Left hindlimb (tissue), 1 donor: ENCODE measurements around the gene COMMD10.

ENCODE experiments used
- DNase-seq: peaks from one replicate; pipeline ENCODE4 v3.0.0-alpha.2; 2018

The COMMD10 gene

DNA sequence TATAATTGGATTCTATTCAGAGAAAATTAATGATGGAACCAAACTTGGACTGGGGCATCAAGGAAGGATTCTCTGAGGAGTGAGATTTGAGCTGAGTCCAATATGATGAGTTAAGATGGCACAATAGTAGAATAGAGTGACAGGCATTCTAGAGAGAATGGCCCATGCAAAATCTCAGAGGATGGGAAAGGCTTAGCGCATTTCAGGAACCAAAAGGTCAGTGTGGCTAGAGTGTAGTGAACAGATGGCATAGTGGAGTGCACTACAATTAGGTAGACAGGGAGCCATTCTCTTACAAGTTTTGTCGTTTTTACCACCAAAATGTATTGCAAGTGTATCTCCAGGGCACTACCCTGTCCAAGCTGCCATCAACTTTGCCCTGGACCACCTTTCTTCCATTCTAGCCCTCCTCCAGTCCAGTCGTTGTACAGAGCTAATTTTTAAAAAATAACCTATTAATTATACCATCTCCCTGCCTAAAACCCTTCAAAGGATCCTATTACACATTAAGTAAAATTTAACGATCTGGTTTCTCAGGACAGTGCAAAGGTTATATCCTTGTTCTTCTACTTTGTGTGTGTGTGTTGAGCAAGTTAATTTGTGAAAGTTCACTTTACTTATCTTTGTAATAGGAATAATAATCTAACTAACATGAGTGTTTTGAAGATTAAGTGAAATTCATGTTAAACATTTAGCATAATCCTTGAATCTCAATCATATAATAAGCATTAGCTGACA, 211.7 kb downstream of the COMMD10 start:
- DNase-seq = no peak

DNA sequence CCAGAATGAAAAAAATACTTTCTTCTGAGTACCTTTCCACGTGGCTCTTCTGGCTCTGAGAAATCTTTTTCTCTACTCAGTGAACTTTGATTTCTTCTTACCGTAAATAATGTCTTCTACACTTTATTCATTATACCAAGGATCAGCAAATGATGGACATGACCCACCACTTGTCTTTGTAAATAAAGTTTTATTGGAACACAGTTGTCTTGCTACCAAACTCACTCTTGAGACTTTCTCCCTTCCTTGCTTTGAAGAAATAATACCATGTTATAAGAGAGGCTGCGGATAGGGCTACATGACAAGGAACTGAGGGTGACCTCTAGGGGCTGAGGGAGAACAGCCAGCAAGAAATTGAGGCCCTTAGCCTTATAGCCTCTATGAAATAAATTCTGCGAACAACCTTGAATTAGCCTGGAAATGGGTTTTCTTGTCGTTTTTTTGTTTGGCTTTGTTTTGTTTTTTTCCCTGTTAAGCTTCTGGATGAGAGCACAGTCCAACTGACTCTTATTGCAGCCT, 212.5 kb downstream of the COMMD10 start:
- no peak for DNase-seq

DNA sequence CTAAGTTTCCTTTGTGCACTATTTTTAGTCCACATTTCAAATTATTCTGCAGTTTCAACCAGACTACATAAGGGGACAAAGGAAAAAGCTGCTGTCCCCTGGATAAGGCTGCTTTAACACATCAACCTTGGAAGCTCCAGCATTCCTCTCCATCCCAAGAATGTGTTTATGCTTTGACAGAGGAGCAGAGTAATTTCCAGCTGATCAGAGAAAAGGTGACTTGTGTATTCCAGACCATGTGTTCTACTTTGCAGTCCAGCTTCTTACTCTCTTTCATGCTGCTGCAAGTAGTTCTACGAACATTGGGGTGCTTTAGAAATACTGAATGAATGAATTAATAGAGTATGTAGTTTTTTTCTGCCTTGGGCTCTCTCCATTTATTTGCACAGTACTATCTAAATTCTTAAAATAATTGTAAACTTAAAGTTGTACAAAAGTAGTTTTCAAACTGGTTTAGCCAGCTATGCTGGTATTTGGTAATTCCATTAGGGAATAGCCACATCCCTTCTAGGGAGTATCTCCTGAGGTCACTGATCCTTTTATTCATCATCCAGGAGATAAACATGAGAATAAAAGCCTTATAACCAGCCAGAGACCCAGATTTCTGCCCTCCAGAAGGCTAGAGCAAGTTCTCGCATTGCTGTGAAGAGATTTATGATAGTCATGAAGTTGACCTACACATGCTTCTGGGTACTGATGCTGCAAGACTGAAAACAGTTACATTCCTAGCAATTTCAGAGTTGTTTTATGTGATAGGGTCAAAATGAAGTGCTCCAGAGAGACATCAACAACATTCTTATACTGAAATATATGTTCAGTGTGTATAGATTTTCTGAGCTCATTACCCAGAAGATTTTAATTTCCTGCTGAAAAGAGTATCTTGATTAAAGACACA, 215.2 kb downstream of the COMMD10 start:
- no peak for DNase-seq

DNA sequence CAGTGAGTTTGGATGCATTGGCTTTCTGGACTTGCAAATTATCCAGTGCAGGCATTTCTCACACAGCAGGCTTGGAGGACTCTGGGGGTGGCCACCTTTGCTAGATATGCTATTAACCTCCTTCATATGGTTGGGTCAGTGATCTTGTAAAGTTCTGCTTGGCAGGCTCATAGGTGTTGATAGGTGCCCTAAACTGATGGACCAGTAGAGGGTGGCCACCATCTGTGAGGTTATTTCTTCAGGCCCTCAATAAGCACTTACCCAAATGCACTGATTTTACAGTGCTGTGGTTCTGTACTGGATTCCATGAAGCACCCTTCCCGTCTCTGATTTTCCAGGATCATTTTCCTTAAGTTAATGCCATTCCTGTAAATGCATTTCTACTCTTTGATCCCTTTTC, 216.3 kb downstream of the COMMD10 start:
- DNase-seq = no peak

DNA sequence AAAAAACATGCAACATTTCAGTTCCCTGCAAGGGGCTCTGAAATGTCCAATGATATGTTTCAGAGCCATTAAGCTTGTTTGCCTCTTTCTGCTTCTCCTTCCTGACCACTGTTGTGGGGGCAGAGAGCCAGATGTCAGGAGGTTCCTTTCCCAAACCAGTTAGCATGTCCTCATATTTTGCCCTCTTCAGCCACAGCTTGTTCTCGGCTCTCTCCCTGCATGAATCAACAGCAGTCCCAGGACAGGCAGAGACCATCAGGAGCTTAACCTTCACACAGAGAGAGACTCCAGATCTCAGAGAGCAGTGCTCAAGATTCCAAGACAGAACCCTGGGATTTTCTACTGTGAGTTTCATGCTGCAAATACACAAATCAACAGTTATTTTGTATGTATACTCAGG, 218.5 kb downstream of the COMMD10 start:
- DNase-seq = no peak

DNA sequence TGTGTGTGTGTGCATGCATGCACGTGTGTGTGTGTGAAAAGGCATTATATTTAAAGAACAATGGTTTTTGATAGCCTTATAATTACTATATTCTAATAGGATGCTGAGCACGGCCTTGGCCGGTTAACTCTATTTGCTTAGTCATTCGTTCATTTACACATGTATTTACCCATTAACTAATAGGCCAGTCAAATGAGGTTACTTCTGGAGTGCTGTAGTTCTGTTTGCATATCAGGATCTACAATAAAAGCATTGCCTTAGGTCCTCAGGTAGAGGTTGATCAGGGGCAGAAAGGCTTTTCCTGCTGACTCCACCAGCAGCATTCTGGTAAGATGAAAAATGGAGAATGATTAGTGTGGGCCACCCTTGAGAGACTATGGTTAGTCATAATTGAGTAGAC, 219.0 kb downstream of the COMMD10 start:
- DNase-seq = no peak

DNA sequence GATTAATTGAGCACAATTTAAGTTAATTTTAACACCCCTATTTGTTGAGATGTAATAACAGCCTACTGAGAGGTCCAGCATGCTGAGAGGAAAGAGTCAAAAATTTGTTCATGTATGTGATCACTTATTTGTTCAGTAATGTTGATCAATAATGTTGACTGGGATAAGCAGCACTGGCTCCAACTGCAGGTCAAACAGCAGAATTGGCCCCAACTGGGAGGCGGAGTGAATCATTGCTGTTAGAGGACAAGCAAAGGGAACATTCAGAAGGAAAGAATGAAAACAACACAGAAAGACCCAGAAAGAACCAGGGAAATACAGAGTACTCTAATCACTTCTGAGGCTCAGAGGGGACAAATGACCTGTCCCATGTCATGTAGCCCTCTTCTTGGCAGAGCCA, 221.1 kb downstream of the COMMD10 start:
- DNase-seq = no peak

DNA sequence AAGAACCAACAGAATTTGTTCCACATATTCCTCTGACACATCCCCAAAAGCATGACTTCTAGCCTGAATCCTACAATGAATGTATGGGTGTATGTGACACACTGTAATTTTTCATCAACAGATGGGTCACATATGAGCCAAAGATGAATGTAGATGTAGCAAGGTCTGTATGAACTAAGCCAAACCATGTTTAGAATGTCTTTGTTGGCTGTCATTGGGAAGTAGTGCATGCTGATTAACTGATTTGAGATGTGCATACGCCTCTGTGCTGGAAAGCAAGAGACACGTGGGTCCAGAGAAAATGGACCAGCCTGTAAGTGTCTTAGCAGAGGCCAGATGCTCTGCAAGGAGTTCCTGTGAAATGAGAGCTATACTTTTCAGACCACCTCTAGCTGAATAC, 222.0 kb downstream of the COMMD10 start:
- no peak for DNase-seq

DNA sequence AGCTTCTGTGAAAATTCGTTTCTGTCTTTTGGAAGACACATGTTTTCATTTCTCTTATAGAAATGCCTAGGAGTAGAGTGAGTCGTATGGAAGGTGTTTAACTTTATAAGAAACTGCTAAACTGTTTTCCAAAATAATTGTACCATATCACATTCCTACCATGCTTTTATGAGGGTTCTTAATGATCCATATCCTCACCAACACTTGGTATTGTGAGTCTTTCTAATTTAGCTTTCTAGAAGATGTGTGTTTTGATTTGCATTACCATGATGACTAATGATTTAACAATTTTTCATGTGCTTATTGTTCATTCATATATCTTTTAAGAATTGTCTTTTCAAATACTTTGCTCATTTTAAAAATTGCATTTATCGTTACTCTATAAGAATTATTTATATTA, 223.6 kb downstream of the COMMD10 start:
- DNase-seq = no peak

DNA sequence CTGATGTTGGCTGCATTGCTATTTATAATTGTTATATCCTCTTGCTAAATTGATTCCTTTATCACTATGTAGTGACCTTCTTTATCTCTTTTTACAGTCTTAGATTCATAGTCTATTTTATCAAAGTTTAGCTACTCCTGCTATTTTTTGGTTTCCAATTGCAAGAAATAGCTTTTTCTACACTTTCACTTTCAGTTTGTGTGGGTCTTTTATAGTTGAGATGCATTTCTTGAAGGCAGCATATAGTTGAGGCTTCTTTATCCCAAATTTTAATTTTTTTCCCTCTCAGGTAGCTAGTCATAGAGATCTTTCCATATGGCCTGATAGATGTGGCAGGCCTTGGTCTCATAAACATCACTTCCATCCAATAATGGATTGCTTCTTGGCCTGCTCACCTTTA, 228.5 kb downstream of the COMMD10 start:
- DNase-seq = no peak

DNA sequence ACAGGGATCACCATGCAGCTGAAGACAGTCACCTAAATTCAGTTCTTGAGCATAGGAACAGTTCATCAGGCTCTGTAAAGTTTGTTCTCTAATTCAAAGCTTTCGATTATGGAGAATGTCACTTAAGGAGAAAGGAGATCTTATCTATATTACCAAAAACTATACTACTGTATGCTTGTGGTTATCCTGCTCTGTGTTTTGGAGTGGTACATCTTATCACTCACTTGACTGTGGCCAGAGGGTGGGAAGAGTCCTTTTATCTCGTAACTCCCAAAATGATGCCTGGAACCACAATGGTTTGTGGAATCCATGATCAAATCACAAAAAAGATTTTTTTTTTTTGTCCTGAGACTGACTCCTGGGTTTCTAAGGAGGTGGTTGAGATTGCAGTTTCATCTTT, 230.7 kb downstream of the COMMD10 start:
- no peak for DNase-seq

DNA sequence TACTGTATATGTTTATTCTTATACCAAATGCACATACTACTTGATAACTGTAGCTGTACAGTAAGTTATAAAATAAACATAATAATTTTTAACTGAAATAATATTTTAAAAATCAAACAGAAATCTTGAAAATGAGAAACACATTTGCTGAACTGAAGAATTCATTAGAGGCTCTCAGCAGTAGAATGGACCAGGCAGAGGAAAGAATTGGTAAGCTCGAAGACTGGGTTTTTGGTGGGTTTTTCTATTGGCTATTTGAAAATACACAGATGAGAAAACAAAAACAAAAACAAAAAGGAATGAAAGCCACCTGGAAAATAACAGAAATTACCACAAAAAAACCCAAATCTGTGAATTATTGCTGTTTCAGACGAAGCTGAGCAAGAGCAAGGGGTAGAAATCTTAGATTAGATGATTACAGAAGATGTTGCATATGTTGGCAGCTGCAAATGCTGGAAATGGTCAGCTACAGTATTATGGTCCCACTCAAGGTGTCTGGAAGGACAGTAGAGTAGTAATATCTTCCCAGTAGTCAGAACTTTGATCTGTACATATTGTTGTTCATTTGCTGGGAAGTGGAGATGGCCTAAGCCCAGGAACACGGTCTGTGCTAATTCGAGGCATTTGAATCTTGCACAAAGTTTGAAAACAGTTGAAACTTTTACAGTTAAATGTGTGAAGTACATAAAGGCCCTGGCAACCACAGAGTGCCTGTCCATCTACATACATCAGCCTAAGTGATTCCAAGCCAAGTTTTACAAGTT, 233.4 kb downstream of the COMMD10 start:
- no peak for DNase-seq

DNA sequence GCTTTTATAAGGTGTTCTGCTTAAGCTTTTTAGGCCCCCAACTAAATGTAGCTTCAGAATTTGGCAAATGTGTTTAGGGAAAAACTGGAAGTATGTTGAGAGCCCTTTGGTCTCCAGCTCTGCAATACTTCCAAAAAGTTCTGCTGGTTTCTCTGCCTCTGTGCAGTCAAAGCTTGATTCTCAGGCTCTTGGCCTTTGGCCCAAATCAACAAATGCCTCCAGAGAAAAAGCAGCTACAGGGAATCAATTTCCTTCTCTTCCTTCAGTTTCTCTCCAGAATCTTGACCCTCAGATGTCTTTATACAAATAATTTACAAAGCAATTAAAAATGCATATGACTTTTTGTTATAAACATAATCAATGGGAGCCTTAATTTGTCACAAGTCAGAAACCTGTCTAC, 235.7 kb downstream of the COMMD10 start:
- DNase-seq = no peak

DNA sequence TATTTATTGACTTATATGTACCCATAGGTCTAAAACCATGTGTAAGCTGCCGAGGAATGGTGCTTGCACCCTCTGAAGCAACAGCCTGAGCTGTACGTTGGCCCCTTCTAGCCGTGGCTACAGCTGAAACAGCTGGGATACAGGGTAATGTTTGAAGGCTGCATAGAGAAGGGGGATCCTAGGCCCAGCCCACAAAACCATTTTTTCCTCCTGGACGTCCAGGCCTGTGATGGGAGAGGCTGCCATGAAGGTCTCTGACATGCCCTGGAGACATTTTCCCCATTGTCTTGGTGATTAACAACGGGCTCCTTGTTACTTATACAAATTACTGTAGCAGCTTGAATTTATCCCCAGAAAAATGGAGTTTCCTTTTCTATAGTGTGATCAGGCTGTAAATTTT, 244.7 kb downstream of the COMMD10 start:
- no peak for DNase-seq

DNA sequence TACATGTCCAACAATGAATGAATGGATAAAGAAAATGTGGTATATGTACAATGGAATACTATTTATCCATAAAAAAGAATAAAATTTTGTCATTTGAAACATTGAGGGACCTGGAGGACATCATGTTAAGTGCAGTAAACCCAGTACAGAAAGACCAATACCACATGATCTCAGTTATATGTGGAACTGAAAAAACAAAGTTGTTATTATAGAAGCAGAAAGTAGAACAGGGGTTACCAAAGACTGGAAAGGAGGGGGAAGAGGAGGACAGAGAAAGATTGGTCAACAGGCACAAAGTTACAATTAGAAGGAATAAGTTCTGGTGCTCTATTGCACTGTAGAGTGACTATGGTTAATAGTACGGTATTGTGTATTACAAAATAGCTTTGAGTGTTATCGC, 256.0 kb downstream of the COMMD10 start:
- DNase-seq = no peak
